ENCODE data around the gene EPHB1. TPM values are rescaled to one million over a fixed set of nuclear protein-coding genes. Genes with fewer than 3 reads are reported as not detected.

EPHB1 gene
- total RNA-seq, 1 experiment from 2014 or later, result 0.73 TPM

GRCh38 chr3:134869153-134869726 lies 74.2 kb downstream of the EPHB1 start:
- Mint-ChIP-seq H3K27me3 (ENCODE audit: unreplicated experiment) (peaks cover 83% of the 10 kb centered on the region), H3K36me3 (ENCODE audit: insufficient read depth, unreplicated experiment) (no peaks in the 10 kb centered on the region), H3K27ac (ENCODE audit: unreplicated experiment) (no peak overlapping the region), H3K4me3 (ENCODE audit: low read depth, unreplicated experiment) (no peak overlapping the region), H3K4me1 (ENCODE audit: low read depth, unreplicated experiment) (no peaks in the 10 kb centered on the region), H3K9me3 (ENCODE audit: low read depth, unreplicated experiment) (no peaks in the 10 kb centered on the region)
- no peak for DNase-seq
- no TSS peak for BruUV-seq (replicated peaks)
- TF ChIP-seq CTCF (IDR thresholded peaks at IDR 0.05; ENCODE audit: unreplicated experiment), result no peak
- CTCF ChIA-PET, result no interaction called here
- intact Hi-C loops (cut with micrococcal nuclease; ENCODE audit: unreplicated experiment), result no loop called here

GRCh38 chr3:134871818-134872217 lies 76.8 kb downstream of the EPHB1 start:
- Mint-ChIP-seq H3K9me3 (ENCODE audit: low read depth, unreplicated experiment) (no peaks in the 10 kb centered on the region), H3K4me1 (ENCODE audit: low read depth, unreplicated experiment) (no peaks in the 10 kb centered on the region), H3K27me3 (ENCODE audit: unreplicated experiment) (peaks cover 91% of the 10 kb centered on the region), H3K27ac (ENCODE audit: unreplicated experiment) (no peak overlapping the region), H3K4me3 (ENCODE audit: low read depth, unreplicated experiment) (no peak overlapping the region), H3K36me3 (ENCODE audit: insufficient read depth, unreplicated experiment) (no peaks in the 10 kb centered on the region)
- intact Hi-C loops (cut with micrococcal nuclease; ENCODE audit: unreplicated experiment), result no loop called here
- no TSS peak for BruUV-seq (replicated peaks)
- no peak for TF ChIP-seq CTCF (IDR thresholded peaks at IDR 0.05; ENCODE audit: unreplicated experiment)
- CTCF ChIA-PET, result interaction anchor here (0.5 to 0.6 kb wide), 2 partner anchors 1745 to 1908 kb away, joined by 3 to 4 read pairs; no protein-coding TSS in a partner anchor
- DNase-seq, result no peak

DNA sequence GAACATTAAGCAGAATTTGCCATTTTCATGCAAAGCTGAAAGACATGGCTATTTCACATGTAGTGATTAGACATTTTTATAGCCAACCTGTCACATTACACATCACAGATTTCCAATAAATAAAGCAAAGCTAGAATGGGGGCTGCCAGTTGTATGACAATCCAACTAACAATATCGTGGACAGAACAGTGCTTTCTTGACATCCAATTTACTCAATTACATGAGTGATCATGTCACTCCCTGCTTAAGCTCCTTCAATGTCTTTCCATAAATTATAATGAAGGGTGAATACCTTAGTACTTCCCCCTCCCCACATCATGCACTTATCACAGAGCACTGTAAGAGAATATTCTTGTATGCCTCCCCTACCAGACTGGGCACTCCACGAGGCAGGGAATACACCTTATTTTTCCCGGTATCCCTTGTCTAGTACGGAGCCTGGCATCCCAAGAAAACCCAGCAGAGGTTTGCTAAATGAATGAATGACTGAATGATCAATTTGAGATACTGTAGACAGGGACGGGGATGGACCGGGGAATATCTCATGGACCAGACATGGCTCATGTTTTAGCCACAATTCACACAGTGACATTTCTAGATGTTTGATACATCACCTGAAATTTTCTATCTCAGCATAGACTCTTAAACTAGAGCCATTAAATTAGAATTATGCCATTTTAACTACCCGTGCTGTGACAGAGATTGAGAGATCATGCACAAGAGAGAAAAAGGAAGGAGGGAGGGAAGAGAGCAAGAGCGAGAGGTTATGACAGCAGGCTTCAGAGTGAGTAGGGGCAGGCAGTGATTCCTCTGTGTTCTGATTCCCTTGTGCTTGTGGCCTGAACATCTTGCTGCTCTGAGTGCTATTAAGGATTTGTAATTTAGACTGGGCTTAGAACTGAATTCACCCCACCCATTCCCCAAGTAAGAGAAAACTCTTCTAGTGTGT lies 77.7 kb downstream of the EPHB1 start:
- intact Hi-C loops (cut with micrococcal nuclease; ENCODE audit: unreplicated experiment), result no loop called here
- CTCF ChIA-PET, result interaction anchor here (0.5 to 0.6 kb wide), 2 partner anchors 1744 to 1909 kb away, joined by 3 to 4 read pairs; no protein-coding TSS in a partner anchor
- Mint-ChIP-seq H3K4me3 (ENCODE audit: low read depth, unreplicated experiment) (no peak overlapping the region), H3K4me1 (ENCODE audit: low read depth, unreplicated experiment) (no peaks in the 10 kb centered on the region), H3K27ac (ENCODE audit: unreplicated experiment) (no peak overlapping the region), H3K36me3 (ENCODE audit: insufficient read depth, unreplicated experiment) (no peaks in the 10 kb centered on the region), H3K9me3 (ENCODE audit: low read depth, unreplicated experiment) (no peaks in the 10 kb centered on the region), H3K27me3 (ENCODE audit: unreplicated experiment) (peaks cover 85% of the 10 kb centered on the region)
- no peak for TF ChIP-seq CTCF (IDR thresholded peaks at IDR 0.05; ENCODE audit: unreplicated experiment)
- no peak for DNase-seq
- no TSS peak for BruUV-seq (replicated peaks)

DNA sequence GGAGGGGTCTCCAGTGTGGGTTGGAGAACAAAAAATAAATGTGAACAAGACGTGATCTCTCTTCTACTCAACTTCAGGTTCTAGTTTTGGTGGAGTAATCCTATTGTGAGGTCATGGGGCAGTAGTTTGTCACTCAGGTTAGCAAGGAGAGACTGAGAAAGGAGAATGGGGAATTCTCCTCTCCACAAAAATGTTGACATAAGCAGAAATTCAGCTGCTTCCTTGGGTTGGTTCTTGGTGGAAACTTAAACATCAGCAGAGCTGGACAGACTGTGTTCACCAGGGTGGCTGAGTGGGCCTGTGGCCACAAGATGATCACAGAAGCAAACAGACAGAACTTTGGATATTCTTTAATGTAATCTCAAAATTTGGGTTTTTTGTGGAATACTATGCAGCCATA lies 78.7 kb downstream of the EPHB1 start:
- no peak overlapping the region for H3K4me3 Mint-ChIP-seq (ENCODE audit: low read depth, unreplicated experiment)
- H3K36me3 Mint-ChIP-seq (ENCODE audit: insufficient read depth, unreplicated experiment), result no peaks in the 10 kb centered on the region
- intact Hi-C loops (cut with micrococcal nuclease; ENCODE audit: unreplicated experiment), result no loop called here
- no peak overlapping the region for H3K27ac Mint-ChIP-seq (ENCODE audit: unreplicated experiment)
- DNase-seq, result no peak
- H3K9me3 Mint-ChIP-seq (ENCODE audit: low read depth, unreplicated experiment), result no peaks in the 10 kb centered on the region
- BruUV-seq (replicated peaks), result no TSS peak
- no peaks in the 10 kb centered on the region for H3K4me1 Mint-ChIP-seq (ENCODE audit: low read depth, unreplicated experiment)
- TF ChIP-seq CTCF (IDR thresholded peaks at IDR 0.05; ENCODE audit: unreplicated experiment), result no peak
- H3K27me3 Mint-ChIP-seq (ENCODE audit: unreplicated experiment), result peaks cover 74% of the 10 kb centered on the region
- CTCF ChIA-PET, result no interaction called here

All from Calu3 (cell line).